Mesangial cell (primary cell): ENCODE data around the gene CDKN1A. TPM values are rescaled to one million over a fixed set of nuclear protein-coding genes. Genes with fewer than 3 reads are reported as not detected.

Experiments
- total RNA-seq: library from RNA; depleted of rRNA; stranded (reverse); fragments of >200 nt; gene quantifications from 2 replicates; pipeline ENCODE4 v1.2.3, GENCODE V29; 2015

Gene CDKN1A
- 207 and 229 TPM in 2 replicates for total RNA-seq

DNA sequence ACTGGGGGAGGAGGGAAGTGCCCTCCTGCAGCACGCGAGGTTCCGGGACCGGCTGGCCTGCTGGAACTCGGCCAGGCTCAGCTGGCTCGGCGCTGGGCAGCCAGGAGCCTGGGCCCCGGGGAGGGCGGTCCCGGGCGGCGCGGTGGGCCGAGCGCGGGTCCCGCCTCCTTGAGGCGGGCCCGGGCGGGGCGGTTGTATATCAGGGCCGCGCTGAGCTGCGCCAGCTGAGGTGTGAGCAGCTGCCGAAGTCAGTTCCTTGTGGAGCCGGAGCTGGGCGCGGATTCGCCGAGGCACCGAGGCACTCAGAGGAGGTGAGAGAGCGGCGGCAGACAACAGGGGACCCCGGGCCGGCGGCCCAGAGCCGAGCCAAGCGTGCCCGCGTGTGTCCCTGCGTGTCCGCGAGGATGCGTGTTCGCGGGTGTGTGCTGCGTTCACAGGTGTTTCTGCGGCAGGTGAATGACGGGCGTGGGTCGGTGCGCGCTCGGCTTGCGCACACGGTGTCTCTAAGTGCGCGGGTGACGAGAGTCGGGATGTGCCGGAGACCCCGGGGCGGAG lies at the start of gene CDKN1A:
Gene CDKN1A (plus strand): TSS at position 227 of the 555 bp plus-strand sequence. CDS start 5,388 bp downstream, outside the sequence.

DNA sequence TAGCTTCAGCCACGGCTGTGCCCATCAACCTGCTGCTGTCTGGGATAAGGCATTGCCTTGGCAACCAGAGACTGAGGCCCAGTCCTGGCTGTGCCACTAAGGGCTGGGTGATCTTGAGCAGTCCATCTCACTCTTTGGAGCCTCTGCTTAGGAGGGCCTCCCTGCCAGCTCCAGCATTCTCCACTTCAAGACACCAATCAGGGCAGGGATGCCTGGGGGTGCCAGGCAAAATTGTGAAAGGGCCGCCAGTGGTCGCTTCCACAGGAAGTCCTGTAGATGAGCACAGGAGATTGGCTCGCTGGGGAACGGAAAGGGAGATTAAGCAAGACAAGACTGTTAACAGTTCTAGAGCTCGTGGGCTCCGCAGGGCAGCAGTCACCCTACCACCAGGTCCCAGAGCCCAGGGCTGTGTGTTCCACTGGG lies 19.0 kb downstream of the CDKN1A start, which contains the start of gene RAB44:
Gene RAB44 (plus strand): TSS at position 346 of the 423 bp plus-strand sequence. CDS start 6,410 bp downstream, outside the sequence.

Other genes starting within 250 kb of the CDKN1A start
- not detected in 2 replicates for gene PXT1, start 235.9 kb upstream of the CDKN1A start, total RNA-seq
- 41.7 and 42.7 TPM in 2 replicates for gene KCTD20, start 235.7 kb upstream of the CDKN1A start, total RNA-seq
- 19.6 and 20.8 TPM in 2 replicates for gene STK38, start 131.2 kb upstream of the CDKN1A start, total RNA-seq
- 136 and 178 TPM in 2 replicates for gene SRSF3, start 84.4 kb upstream of the CDKN1A start, total RNA-seq
- gene RAB44, start 19.1 kb downstream of the CDKN1A start, total RNA-seq = under 0.01 TPM in 1 of 2 replicates, not detected in the other
- under 0.01 and 0.13 TPM in 2 replicates for gene CPNE5, start 160.7 kb downstream of the CDKN1A start, total RNA-seq
- gene PPIL1, start 196.1 kb downstream of the CDKN1A start, total RNA-seq = 19.0 and 49.5 TPM in 2 replicates
- 20.2 and 26.4 TPM in 2 replicates for gene C6orf89, start 207.2 kb downstream of the CDKN1A start, total RNA-seq